ENCODE results near the gene RBM10. TPM values are rescaled to one million over a fixed set of nuclear protein-coding genes. Genes with fewer than 3 reads are reported as not detected.

The RBM10 gene
- total RNA-seq, 1 experiment from 2014 or later, result 56.9 TPM

DNA sequence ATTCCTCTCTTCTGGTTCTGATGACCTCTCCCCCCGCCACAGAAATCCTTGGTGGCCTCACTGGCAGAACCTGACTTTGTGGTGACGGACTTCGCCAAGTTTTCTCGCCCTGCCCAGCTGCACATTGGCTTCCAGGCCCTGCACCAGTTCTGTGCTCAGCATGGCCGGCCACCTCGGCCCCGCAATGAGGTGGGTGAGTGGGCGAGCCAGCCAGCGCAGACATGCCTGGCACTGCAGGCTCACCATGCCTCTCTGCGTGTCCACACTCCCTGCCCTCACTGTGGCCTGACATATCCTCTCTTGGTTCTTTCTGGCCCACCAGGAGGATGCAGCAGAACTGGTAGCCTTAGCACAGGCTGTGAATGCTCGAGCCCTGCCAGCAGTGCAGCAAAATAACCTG is 57.3 kb downstream of the RBM10 start (continued):
- TF ChIP-seq, protein P1, sequence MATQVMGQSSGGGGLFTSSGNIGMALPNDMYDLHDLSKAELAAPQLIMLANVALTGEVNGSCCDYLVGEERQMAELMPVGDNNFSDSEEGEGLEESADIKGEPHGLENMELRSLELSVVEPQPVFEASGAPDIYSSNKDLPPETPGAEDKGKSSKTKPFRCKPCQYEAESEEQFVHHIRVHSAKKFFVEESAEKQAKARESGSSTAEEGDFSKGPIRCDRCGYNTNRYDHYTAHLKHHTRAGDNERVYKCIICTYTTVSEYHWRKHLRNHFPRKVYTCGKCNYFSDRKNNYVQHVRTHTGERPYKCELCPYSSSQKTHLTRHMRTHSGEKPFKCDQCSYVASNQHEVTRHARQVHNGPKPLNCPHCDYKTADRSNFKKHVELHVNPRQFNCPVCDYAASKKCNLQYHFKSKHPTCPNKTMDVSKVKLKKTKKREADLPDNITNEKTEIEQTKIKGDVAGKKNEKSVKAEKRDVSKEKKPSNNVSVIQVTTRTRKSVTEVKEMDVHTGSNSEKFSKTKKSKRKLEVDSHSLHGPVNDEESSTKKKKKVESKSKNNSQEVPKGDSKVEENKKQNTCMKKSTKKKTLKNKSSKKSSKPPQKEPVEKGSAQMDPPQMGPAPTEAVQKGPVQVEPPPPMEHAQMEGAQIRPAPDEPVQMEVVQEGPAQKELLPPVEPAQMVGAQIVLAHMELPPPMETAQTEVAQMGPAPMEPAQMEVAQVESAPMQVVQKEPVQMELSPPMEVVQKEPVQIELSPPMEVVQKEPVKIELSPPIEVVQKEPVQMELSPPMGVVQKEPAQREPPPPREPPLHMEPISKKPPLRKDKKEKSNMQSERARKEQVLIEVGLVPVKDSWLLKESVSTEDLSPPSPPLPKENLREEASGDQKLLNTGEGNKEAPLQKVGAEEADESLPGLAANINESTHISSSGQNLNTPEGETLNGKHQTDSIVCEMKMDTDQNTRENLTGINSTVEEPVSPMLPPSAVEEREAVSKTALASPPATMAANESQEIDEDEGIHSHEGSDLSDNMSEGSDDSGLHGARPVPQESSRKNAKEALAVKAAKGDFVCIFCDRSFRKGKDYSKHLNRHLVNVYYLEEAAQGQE (IDR thresholded peaks at IDR 0.05; ENCODE audit: low read depth), result no peak
- TF ChIP-seq, protein P2, sequence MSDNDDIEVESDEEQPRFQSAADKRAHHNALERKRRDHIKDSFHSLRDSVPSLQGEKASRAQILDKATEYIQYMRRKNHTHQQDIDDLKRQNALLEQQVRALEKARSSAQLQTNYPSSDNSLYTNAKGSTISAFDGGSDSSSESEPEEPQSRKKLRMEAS (IDR thresholded peaks at IDR 0.05), result no peak
- TF ChIP-seq SP1 (IDR thresholded peaks at IDR 0.05; ENCODE audit: low read depth) (no peak), FOSL1 (IDR thresholded peaks at IDR 0.05; ENCODE audit: low read depth) (no peak), EZH2 (IDR thresholded peaks at IDR 0.05) (no peak), SIN3A (IDR thresholded peaks at IDR 0.05; ENCODE audit: low read depth) (no peak), EZH2phosphoT487 (IDR thresholded peaks at IDR 0.05; ENCODE audit: borderline replicate concordance) (no peak)

DNA sequence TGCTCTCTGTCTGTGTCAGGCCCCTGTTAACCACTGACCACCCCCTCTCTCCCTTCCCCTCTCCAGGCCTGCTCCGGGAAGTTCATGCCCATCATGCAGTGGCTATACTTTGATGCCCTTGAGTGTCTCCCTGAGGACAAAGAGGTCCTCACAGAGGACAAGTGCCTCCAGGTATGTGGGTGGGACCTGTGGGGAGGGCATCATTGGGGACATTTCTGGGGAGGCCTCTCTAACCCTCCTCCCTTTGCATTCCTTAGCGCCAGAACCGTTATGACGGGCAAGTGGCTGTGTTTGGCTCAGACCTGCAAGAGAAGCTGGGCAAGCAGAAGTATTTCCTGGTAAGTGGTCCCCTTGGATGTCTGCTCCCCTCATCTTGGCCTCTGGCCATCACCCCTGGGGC is 57.9 kb downstream of the RBM10 start:
- H3K4me3 ChIP-seq (replicated peaks in 1 of 2; ENCODE audit: low read depth in 1 of 2, low read length in 2 of 2), result no peak overlapping the region
- TSS peak; percentile 12 for BruUV-seq (replicated peaks)
- no peaks in the 10 kb centered on the region for H3K27me3 ChIP-seq (ENCODE audit: insufficient read depth, low read length)
- no peaks in the 10 kb centered on the region for H4K20me1 ChIP-seq (ENCODE audit: insufficient read depth)
- H3K36me3 ChIP-seq (ENCODE audit: control insufficient read depth in 1 of 2, insufficient read depth in 2 of 2, low read length in 2 of 2), result peaks cover 34 to 54% of the 10 kb centered on the region in 2 experiments
- CTCF ChIA-PET, result no interaction called here
- intact Hi-C loops (cut with micrococcal nuclease), result no loop called here
- H2AFZ ChIP-seq (ENCODE audit: low read depth, low read length, poor library complexity, severe bottlenecking), result no peak overlapping the region
- H3K79me2 ChIP-seq (ENCODE audit: insufficient read depth, low read length), result peaks cover 32% of the 10 kb centered on the region
- H3K9me2 ChIP-seq (ENCODE audit: insufficient read depth), result no peaks in the 10 kb centered on the region
- RAD21 ChIA-PET (ENCODE audit: low non-redundant PET in 1 of 2, low total read pairs in 2 of 2, uncharacterized antibody in 2 of 2, unreplicated experiment in 2 of 2), result no interaction called here
- no peaks in the 10 kb centered on the region for H3K4me1 ChIP-seq (ENCODE audit: control insufficient read depth in 1 of 2, insufficient read depth in 2 of 2, low read length in 2 of 2)
- H3K9me3 ChIP-seq (ENCODE audit: control insufficient read depth in 1 of 2, insufficient read depth in 1 of 2, low read depth in 1 of 2, low read length in 2 of 2), result no peaks in the 10 kb centered on the region
- POLR2A ChIA-PET, result no interaction called here
- no peak overlapping the region for H3K4me2 ChIP-seq (ENCODE audit: low read length)
- ATAC-seq (no peak), DNase-seq (ENCODE audit: low read depth, low spot score) (no peak)
- H3K27ac ChIP-seq (ENCODE audit: low read depth, low read length), result no peak overlapping the region
- no peak overlapping the region for H3K9ac ChIP-seq (ENCODE audit: low read length)
- no peak for TF ChIP-seq CBX3 (IDR thresholded peaks at IDR 0.05; ENCODE audit: low read depth)
- no peak for TF ChIP-seq CEBPB (IDR thresholded peaks at IDR 0.05; ENCODE audit: low read depth)
- TF ChIP-seq, protein P1 (IDR thresholded peaks at IDR 0.05; ENCODE audit: low read depth), result no peak
- no peak for TF ChIP-seq POLR2A (IDR thresholded peaks at IDR 0.05; ENCODE audit: borderline replicate concordance, extremely low read depth, insufficient read depth, insufficient read length)
- TF ChIP-seq, protein P3, sequence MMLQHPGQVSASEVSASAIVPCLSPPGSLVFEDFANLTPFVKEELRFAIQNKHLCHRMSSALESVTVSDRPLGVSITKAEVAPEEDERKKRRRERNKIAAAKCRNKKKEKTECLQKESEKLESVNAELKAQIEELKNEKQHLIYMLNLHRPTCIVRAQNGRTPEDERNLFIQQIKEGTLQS (IDR thresholded peaks at IDR 0.05), result no peak
- TF ChIP-seq, protein P2 (IDR thresholded peaks at IDR 0.05), result no peak
- TF ChIP-seq YY1 (IDR thresholded peaks at IDR 0.05; ENCODE audit: extremely low read depth, insufficient replicate concordance, low read depth, low read length), result no peak
- TF ChIP-seq, protein P4, sequence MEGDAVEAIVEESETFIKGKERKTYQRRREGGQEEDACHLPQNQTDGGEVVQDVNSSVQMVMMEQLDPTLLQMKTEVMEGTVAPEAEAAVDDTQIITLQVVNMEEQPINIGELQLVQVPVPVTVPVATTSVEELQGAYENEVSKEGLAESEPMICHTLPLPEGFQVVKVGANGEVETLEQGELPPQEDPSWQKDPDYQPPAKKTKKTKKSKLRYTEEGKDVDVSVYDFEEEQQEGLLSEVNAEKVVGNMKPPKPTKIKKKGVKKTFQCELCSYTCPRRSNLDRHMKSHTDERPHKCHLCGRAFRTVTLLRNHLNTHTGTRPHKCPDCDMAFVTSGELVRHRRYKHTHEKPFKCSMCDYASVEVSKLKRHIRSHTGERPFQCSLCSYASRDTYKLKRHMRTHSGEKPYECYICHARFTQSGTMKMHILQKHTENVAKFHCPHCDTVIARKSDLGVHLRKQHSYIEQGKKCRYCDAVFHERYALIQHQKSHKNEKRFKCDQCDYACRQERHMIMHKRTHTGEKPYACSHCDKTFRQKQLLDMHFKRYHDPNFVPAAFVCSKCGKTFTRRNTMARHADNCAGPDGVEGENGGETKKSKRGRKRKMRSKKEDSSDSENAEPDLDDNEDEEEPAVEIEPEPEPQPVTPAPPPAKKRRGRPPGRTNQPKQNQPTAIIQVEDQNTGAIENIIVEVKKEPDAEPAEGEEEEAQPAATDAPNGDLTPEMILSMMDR (IDR thresholded peaks at IDR 0.05 in 2 of 3, conservative IDR thresholded peaks at IDR 0.05 in 1 of 3; ENCODE audit: borderline replicate concordance in 1 of 3, insufficient read depth in 1 of 3, low read depth in 2 of 3, low read length in 2 of 3), result no peak
- no peak for TF ChIP-seq EZH2 (IDR thresholded peaks at IDR 0.05)
- TF ChIP-seq SRF (IDR thresholded peaks at IDR 0.05; ENCODE audit: low read depth), result no peak
- TF ChIP-seq ELF1 (IDR thresholded peaks at IDR 0.05; ENCODE audit: borderline replicate concordance, low read depth), result no peak
- TF ChIP-seq SP1 (IDR thresholded peaks at IDR 0.05; ENCODE audit: low read depth), result no peak
- no peak for TF ChIP-seq JUND (IDR thresholded peaks at IDR 0.05)
